HG03045 (cell line): Measurements from ENCODE around the gene MAPK14.

Experiments used
- ATAC-seq: cut with Tn5 transposase; IDR thresholded peaks from one replicate; pipeline ENCODE4 v1.9.1; 2021; ENCODE audit warnings: mild to moderate bottlenecking, moderate library complexity; ENCODE audit not compliant: unreplicated experiment

The MAPK14 gene

GRCh38 chr6:36034441-36034840 is 6.8 kb downstream of the MAPK14 start:
- ATAC-seq, result no peak

DNA sequence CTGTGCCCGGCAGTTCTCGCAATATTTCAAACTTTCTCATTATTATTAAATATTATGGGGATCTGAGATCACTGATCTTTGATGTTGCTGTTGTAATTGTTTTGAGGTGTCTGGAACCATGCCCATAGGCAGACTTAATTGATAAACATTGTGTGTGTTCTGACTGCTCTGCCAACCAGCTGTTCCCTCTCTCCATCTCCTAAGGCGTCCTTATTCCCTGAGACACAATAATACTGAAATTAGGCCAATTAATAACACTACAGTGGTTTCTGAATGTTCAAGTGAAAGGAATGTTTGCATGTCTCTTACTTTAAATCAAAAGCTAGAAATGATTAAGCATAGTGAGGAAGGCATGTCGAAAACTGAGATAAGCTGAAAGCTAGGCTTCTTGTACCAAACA is 7.6 kb downstream of the MAPK14 start:
- ATAC-seq, result no peak

DNA sequence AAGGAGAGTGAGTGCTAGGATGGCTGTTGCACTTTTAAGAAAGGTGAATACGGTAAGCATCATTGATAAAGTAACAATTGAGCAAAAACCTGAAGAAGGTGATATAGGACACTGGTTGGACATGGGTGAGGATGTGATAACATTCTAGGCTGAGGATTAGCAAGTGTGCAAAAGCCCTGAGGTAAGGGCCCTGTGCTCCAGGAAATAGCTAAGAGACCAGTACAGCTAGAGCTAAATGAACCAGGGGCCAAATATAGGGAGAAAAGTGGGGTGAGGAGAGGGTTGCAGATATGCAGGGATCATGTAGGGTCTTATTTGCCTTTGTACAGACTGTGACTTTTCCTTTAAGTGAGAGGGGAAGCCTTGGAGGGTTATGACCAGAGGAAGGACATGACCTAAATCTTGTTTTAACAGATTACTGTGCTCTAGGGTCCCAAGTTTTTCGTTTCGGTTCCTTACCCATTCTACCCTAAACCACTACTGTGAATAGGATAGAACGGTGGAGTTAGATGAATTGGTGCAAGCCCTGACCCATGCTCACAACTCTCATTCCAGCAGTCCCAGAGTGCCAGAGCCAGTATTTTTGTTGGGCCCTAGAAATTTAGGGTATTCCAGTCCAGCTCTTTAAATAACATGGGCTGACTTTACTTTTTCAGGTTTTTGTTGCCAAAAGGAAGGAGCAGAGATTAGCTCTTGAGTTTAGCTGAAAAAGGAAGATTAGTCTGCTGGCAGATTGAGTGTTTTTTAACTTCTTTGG is 10.7 kb downstream of the MAPK14 start:
- no peak for ATAC-seq

- ATAC-seq, result no peak
Observed at GRCh38 chr6:36039112-36039511, 11.5 kb downstream of the MAPK14 start.

DNA sequence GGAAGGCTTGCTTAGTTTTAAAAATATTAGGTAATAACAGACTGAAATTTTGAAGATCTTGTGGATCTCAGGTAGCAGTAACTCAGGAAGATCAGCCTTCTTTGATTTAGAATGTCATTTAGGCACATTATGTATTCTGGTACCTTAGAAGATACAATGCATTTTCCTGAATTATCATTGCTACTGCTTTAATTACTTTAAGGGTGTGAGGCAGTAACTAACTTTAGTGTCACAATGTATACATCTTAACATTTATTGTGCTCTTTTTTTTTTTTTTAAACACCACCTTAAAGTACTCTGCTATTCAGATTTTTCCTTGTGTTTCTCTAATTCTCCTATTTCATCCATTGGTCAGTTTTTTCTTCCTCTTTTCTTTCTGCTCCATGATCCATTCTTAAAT is 13.3 kb downstream of the MAPK14 start:
- ATAC-seq, result no peak

DNA sequence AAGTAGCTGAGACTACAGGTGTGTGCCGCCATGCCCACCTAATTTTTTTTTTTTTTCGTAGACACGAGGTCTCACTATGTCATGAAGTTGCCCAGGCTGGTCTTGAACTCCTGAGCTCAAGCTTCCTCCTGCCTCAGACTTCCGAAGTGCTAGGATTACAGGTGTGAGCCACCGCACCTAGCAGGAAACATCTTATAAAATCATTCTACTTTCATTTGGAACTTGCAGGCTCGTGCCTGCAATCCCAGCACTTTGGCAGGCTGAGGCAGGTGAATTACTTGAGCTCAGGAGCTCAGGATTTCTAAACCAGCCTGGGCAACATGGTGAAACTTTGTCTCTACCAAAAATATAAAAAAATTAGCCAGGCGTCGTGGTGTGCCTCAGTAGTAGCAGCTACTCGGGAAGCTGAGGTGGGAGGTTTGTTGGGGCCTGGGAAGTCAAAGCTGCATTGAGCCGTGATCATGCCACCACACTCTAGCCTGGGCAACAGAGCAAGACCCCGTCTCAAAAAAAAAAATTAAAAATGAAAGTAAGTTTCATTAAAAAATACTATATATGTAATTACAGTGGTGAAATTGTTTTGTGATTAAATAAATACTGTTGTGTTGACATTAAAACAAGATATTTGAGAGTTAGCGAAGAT is 15.1 kb downstream of the MAPK14 start:
- no peak for ATAC-seq

DNA sequence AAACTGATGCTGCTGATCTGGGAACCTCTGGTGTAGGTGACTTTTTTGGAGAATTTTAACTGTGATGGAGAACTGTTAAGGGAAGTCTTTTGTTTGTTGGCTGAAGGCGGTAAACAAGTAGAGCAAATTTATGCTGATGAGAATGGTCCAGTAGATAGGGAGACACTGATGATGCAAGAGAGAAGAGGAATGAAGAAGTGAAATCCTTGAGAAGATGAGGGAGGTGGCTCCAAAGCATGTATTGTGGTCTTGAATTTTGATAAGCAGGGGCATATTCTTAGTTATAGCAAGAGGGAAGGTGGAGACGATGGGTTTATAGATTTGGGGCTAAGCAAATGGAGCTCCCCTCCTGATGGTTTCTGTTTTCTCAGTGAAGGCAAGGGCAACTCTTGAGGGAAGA is 22.0 kb downstream of the MAPK14 start:
- ATAC-seq, result no peak

- ATAC-seq, result no peak
Observed at GRCh38 chr6:36050305-36050704, 22.7 kb downstream of the MAPK14 start.

GRCh38 chr6:36050947-36051710 is 23.5 kb downstream of the MAPK14 start:
- no peak for ATAC-seq

GRCh38 chr6:36052097-36052496 is 24.5 kb downstream of the MAPK14 start:
- no peak for ATAC-seq

GRCh38 chr6:36053878-36054277 is 26.3 kb downstream of the MAPK14 start:
- ATAC-seq, result no peak

DNA sequence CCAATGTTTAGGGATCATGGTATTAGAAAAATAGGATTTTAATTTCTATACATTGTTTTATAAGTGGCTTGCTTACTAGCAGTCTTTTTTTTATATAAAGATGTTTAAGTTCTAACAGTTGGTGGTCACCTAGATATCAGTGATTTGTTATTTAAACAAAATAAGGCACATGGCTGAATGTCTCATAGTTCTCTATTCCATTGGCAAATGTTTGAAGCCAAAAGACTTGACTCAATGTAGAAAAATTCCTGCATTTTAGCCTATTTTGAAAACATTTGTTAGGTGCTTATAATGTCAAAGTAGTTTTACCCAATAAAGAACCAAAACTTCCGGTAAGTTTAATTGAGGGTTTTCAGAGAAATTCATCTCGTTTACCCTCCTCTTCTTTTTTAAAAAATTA is 26.8 kb downstream of the MAPK14 start:
- ATAC-seq, result no peak

DNA sequence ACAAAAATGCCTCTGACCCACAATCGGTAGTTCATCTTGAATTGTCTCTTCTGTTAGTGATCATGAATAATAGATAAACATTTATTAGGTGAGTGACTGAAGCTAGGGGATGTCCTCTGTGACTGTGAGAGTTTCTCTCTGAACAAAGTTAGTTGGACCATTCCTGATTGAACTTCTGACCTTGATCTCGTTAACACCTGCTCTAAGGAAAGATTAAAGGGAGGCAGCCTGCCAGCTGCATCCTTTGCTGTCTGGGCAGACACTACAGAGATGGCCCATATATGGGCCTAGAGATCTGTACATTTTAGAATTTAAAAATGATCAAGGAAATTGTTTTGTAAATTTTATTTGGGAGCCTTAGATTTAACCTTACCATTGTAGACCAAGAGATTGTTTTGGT is 27.3 kb downstream of the MAPK14 start:
- no peak for ATAC-seq

GRCh38 chr6:36056178-36056577 is 28.6 kb downstream of the MAPK14 start:
- no peak for ATAC-seq

GRCh38 chr6:36061236-36061635 is 33.6 kb downstream of the MAPK14 start:
- ATAC-seq, result no peak

DNA sequence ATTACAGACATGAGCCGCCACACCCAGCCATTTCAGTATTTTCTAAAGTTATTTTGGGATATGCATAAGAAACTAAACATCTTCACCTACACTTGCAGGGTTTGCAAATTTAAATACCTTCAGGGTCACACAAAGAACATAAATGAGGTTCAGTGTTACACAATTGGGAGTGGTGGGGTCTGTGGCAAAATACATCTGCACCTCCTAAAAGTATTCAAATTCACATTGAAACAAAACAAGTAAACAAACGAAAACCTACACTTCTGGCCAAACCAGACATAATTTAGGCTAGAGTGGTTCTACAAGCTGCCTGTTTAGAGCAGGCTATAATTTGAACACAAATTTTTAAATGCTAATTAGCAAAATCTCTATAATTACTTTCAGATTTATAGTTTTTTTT is 34.6 kb downstream of the MAPK14 start:
- ATAC-seq, result no peak

GRCh38 chr6:36063318-36064060 is 35.9 kb downstream of the MAPK14 start:
- no peak for ATAC-seq

DNA sequence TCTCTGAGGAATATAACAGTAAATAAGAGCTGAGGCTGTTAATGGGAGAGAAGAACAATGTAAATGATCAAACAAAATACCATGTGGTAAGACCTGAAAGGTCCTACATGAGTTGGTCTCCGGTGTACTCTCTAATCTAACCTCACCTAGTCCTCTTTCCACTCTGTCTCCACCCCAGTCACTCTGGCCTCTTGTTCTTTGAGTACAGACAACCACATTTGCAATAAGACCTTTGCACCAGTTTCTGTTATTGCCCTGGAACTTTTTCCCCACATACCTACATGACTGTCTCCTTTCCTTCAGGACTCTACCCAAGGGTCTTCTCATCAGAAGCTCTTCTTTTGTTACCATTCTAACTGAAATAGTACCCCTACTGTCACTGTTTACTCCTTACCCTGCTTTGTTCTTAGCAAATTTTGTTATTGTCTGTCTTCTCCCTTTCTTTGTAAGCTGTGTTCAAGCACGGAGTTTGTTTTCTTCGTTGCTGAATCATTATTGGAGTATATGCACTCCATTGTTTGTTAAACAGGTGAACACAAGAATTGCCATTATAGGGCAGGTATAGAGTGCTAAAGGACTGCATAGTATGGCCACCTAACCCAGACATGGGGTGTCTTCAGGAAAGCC is 37.3 kb downstream of the MAPK14 start:
- no peak for ATAC-seq

GRCh38 chr6:36065916-36066315 is 38.3 kb downstream of the MAPK14 start:
- ATAC-seq, result no peak

GRCh38 chr6:36066817-36067216 is 39.2 kb downstream of the MAPK14 start:
- ATAC-seq, result no peak
